ENCODE data around the gene MOSPD2.

The MOSPD2 gene

GRCh38 chrX:14843666-14844065 is 29.6 kb upstream of the MOSPD2 start:
- Histone ChIP-seq H3K36me3 (ENCODE audit: insufficient read depth, insufficient read length, low read length) (peaks cover 37% of the 10 kb centered on the region), H3K4me3 (ENCODE audit: insufficient read length, low read depth) (no peak overlapping the region), H3K27me3 (ENCODE audit: insufficient read depth, insufficient read length) (no peaks in the 10 kb centered on the region), H3K4me1 (ENCODE audit: insufficient read depth, insufficient read length) (no peaks in the 10 kb centered on the region), H3K9ac (ENCODE audit: insufficient read length, low read depth) (no peak overlapping the region), H3K9me3 (ENCODE audit: insufficient read depth, low read length) (no peaks in the 10 kb centered on the region)
- TF ChIP-seq SUZ12 (IDR thresholded peaks at IDR 0.05; ENCODE audit: extremely low read depth, insufficient read depth, insufficient read length) (no peak), ZNF274 (IDR thresholded peaks at IDR 0.05; ENCODE audit: low read depth, low read length) (no peak)
- no peak for DNase-seq (ENCODE audit: low read depth, low spot score)

GRCh38 chrX:14851526-14851925 is 21.7 kb upstream of the MOSPD2 start:
- Histone ChIP-seq H3K4me1 (ENCODE audit: insufficient read depth, insufficient read length) (no peaks in the 10 kb centered on the region), H3K36me3 (ENCODE audit: insufficient read depth, insufficient read length, low read length) (peaks cover 15% of the 10 kb centered on the region), H3K9ac (ENCODE audit: insufficient read length, low read depth) (no peak overlapping the region), H3K4me3 (ENCODE audit: insufficient read length, low read depth) (no peak overlapping the region), H3K27me3 (ENCODE audit: insufficient read depth, insufficient read length) (no peaks in the 10 kb centered on the region), H3K9me3 (ENCODE audit: insufficient read depth, low read length) (no peaks in the 10 kb centered on the region)
- DNase-seq (ENCODE audit: low read depth, low spot score), result no peak
- TF ChIP-seq SUZ12 (IDR thresholded peaks at IDR 0.05; ENCODE audit: extremely low read depth, insufficient read depth, insufficient read length) (no peak), YY1 (IDR thresholded peaks at IDR 0.05; ENCODE audit: insufficient read depth, insufficient read length) (no peak)

- no peak for DNase-seq (ENCODE audit: low read depth, low spot score)
- no peak overlapping the region for H3K4me3 ChIP-seq (ENCODE audit: insufficient read length, low read depth)
Measured at GRCh38 chrX:14864631-14865030, 8.6 kb upstream of the MOSPD2 start.

DNA sequence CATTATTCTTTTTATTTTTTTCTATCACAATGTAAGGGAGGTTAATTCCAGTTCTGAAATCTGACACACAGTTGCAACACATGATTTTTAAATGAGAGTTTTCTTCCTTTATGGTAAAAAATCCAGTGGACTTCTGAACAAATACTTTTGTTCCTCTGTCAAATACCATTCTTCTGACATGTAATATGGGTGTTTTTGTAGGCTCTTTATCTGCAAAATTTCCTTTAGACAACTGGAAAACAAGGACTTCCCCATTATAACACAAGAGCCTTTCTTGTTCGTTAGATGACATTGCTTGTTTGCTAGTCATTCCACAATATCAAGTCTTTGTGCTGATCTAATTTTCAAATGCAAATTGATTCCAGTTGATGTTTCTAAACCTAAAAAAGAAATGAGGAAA is 8.0 kb upstream of the MOSPD2 start:
- H3K4me3 ChIP-seq (ENCODE audit: insufficient read length, low read depth), result no peak overlapping the region
- peaks cover 24% of the 10 kb centered on the region for H3K36me3 ChIP-seq (ENCODE audit: insufficient read depth, insufficient read length, low read length)
- no peak for DNase-seq (ENCODE audit: low read depth, low spot score)
- no peaks in the 10 kb centered on the region for H3K4me1 ChIP-seq (ENCODE audit: insufficient read depth, insufficient read length)
- no peaks in the 10 kb centered on the region for H3K27me3 ChIP-seq (ENCODE audit: insufficient read depth, insufficient read length)
- no peak overlapping the region for H3K9ac ChIP-seq (ENCODE audit: insufficient read length, low read depth)
- H3K9me3 ChIP-seq (ENCODE audit: insufficient read depth, low read length), result peaks cover 11% of the 10 kb centered on the region; the same call in 1 of the 2 replicates
- TF ChIP-seq YY1 (IDR thresholded peaks at IDR 0.05; ENCODE audit: insufficient read depth, insufficient read length), result no peak
- no peak for TF ChIP-seq SUZ12 (IDR thresholded peaks at IDR 0.05; ENCODE audit: extremely low read depth, insufficient read depth, insufficient read length)
- no peak for TF ChIP-seq ZNF274 (IDR thresholded peaks at IDR 0.05; ENCODE audit: low read depth, low read length)

More at GRCh38 chrX:14864631-14865030, 8.6 kb upstream of the MOSPD2 start:
- H3K36me3 ChIP-seq (ENCODE audit: insufficient read depth, insufficient read length, low read length), result peaks cover 24% of the 10 kb centered on the region
- H3K4me1 ChIP-seq (ENCODE audit: insufficient read depth, insufficient read length), result no peaks in the 10 kb centered on the region
- TF ChIP-seq ZNF274 (IDR thresholded peaks at IDR 0.05; ENCODE audit: low read depth, low read length) (no peak), SUZ12 (IDR thresholded peaks at IDR 0.05; ENCODE audit: extremely low read depth, insufficient read depth, insufficient read length) (no peak)
- no peak overlapping the region for H3K9ac ChIP-seq (ENCODE audit: insufficient read length, low read depth)
- no peaks in the 10 kb centered on the region for H3K27me3 ChIP-seq (ENCODE audit: insufficient read depth, insufficient read length)
- peaks cover 11% of the 10 kb centered on the region; the same call in 1 of the 2 replicates for H3K9me3 ChIP-seq (ENCODE audit: insufficient read depth, low read length)

DNA sequence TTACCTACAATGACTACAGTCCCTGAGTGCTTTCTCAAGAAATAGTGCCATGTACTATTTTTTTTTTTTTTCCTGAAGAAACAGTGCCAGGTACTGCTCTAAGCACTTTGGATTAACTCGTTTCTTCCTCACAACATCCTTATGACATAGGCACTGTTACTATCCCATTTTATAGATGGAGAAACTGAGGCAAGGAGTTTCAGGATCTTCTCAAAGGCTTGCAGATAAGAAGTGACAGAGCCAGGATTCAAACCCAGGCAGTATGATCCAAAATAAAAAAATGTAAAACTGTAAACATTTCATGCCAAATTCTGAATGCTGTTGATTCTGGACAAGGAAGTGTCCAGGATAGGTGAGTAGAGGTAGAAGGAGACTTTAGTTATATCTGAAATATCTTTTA is 1.5 kb upstream of the MOSPD2 start:
- Histone ChIP-seq H3K9ac (ENCODE audit: insufficient read length, low read depth) (no peak overlapping the region), H3K4me1 (ENCODE audit: insufficient read depth, insufficient read length) (no peaks in the 10 kb centered on the region), H3K27me3 (ENCODE audit: insufficient read depth, insufficient read length) (no peaks in the 10 kb centered on the region), H3K36me3 (ENCODE audit: insufficient read depth, insufficient read length, low read length) (peaks cover 12% of the 10 kb centered on the region), H3K9me3 (ENCODE audit: insufficient read depth, low read length) (peaks cover 11% of the 10 kb centered on the region; the same call in 1 of the 2 replicates), H3K4me3 (ENCODE audit: insufficient read length, low read depth) (no peak overlapping the region)
- no peak for DNase-seq (ENCODE audit: low read depth, low spot score)
- TF ChIP-seq YY1 (IDR thresholded peaks at IDR 0.05; ENCODE audit: insufficient read depth, insufficient read length) (no peak), ZNF274 (IDR thresholded peaks at IDR 0.05; ENCODE audit: low read depth, low read length) (no peak), SUZ12 (IDR thresholded peaks at IDR 0.05; ENCODE audit: extremely low read depth, insufficient read depth, insufficient read length) (no peak)

GRCh38 chrX:14872355-14872754 is 866 bp upstream of the MOSPD2 start:
- TF ChIP-seq ZNF274 (IDR thresholded peaks at IDR 0.05; ENCODE audit: low read depth, low read length), result no peak
- TF ChIP-seq YY1 (IDR thresholded peaks at IDR 0.05; ENCODE audit: insufficient read depth, insufficient read length), result no peak
- TF ChIP-seq SUZ12 (IDR thresholded peaks at IDR 0.05; ENCODE audit: extremely low read depth, insufficient read depth, insufficient read length), result no peak
- Histone ChIP-seq H3K9me3 (ENCODE audit: insufficient read depth, low read length) (peaks cover 7% of the 10 kb centered on the region; the same call in 1 of the 2 replicates), H3K4me3 (ENCODE audit: insufficient read length, low read depth) (peak overlapping the region; percentile 87), H3K4me1 (ENCODE audit: insufficient read depth, insufficient read length) (no peaks in the 10 kb centered on the region), H3K36me3 (ENCODE audit: insufficient read depth, insufficient read length, low read length) (peaks cover 12% of the 10 kb centered on the region), H3K9ac (ENCODE audit: insufficient read length, low read depth) (peak overlapping the region; percentile 90), H3K27me3 (ENCODE audit: insufficient read depth, insufficient read length) (no peaks in the 10 kb centered on the region)
- no peak for DNase-seq (ENCODE audit: low read depth, low spot score)

GRCh38 chrX:14873676-14874049 is 442 bp downstream of the MOSPD2 start:
- H3K9ac ChIP-seq (ENCODE audit: insufficient read length, low read depth), result peak overlapping the region; percentile 95
- no peak for DNase-seq (ENCODE audit: low read depth, low spot score)
- TF ChIP-seq YY1 (IDR thresholded peaks at IDR 0.05; ENCODE audit: insufficient read depth, insufficient read length), result no peak
- no peak for TF ChIP-seq SUZ12 (IDR thresholded peaks at IDR 0.05; ENCODE audit: extremely low read depth, insufficient read depth, insufficient read length)
- TF ChIP-seq ZNF274 (IDR thresholded peaks at IDR 0.05; ENCODE audit: low read depth, low read length), result no peak

DNA sequence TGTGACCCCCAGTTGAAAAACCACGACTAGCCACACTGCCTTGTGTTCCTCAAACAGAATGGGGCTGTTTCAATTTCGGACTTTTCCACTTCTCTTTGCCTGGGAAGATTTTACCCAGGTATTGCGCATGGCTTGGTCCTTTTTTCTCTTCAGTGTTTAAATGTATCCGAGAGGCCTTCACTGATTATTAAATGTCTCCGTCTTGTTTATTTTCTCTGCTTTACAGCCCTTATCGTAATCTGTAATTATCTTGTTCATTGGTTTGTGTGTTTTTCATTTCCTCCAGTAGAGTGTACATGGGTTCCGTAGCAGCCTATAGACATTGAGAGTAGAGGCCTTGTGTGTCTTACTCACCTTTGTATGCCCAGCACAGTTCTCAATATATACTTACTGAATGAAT is 2.4 kb downstream of the MOSPD2 start:
- DNase-seq (ENCODE audit: low read depth, low spot score), result no peak

More at GRCh38 chrX:14873676-14874049, 442 bp downstream of the MOSPD2 start:
- Histone ChIP-seq H3K27me3 (ENCODE audit: insufficient read depth, insufficient read length) (no peaks in the 10 kb centered on the region), H3K4me1 (ENCODE audit: insufficient read depth, insufficient read length) (no peaks in the 10 kb centered on the region), H3K9me3 (ENCODE audit: insufficient read depth, low read length) (no peaks in the 10 kb centered on the region), H3K4me3 (ENCODE audit: insufficient read length, low read depth) (peak overlapping the region; percentile 87), H3K36me3 (ENCODE audit: insufficient read depth, insufficient read length, low read length) (peaks cover 8% of the 10 kb centered on the region)

More for the DNA sequence above, 2.4 kb downstream of the MOSPD2 start:
- Histone ChIP-seq H3K27me3 (ENCODE audit: insufficient read depth, insufficient read length) (no peaks in the 10 kb centered on the region), H3K4me1 (ENCODE audit: insufficient read depth, insufficient read length) (no peaks in the 10 kb centered on the region), H3K9ac (ENCODE audit: insufficient read length, low read depth) (no peak overlapping the region), H3K36me3 (ENCODE audit: insufficient read depth, insufficient read length, low read length) (peaks cover 8% of the 10 kb centered on the region), H3K9me3 (ENCODE audit: insufficient read depth, low read length) (no peaks in the 10 kb centered on the region), H3K4me3 (ENCODE audit: insufficient read length, low read depth) (no peak overlapping the region)
- TF ChIP-seq SUZ12 (IDR thresholded peaks at IDR 0.05; ENCODE audit: extremely low read depth, insufficient read depth, insufficient read length), result no peak
- TF ChIP-seq YY1 (IDR thresholded peaks at IDR 0.05; ENCODE audit: insufficient read depth, insufficient read length), result no peak
- TF ChIP-seq ZNF274 (IDR thresholded peaks at IDR 0.05; ENCODE audit: low read depth, low read length), result no peak
